ENCODE measurements around the gene EFHC1.

The EFHC1 gene

DNA sequence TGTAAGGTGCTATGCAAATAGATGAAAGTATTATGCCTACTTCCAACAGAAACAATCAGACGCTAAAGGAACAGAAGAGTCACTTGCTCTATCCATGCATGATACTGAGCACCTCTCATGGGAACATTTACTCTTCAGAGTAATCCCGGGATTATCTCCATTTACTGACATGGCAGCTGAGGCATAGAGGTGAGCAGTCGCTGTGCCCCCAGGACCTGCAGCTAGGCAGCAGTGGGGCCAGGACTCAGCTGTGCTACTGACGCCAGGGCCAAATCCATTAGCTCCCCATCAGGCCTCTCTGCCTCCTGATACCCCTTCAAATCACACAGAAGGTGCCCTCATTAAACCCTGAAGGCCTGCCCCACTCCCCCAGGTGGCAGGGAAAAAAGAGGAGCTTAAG, 104.8 kb downstream of the EFHC1 start:
- no peak for TF ChIP-seq Cebpa-rat (IDR thresholded peaks at IDR 0.05)
- Histone ChIP-seq H3K27ac (no peak overlapping the region; a peak in 1 of 22 replicates), H3K4me1 (peaks cover 0 to 25% (median 13%) of the 10 kb centered on the region in 10 experiments; a peak in 17 of 20 replicates), H4K20me1 (peaks cover 0 to 79% (median 5%) of the 10 kb centered on the region in 11 experiments; a peak in 7 of 22 replicates), H3K4me3 (no peak overlapping the region), H3K9me3 (replicated peaks in 1 of 11) (no peaks in the 10 kb centered on the region; a peak in 1 of 22 replicates), H3K36me3 (peaks cover 12 to 87% (median 59%) of the 10 kb centered on the region in 11 experiments; a peak in 21 of 22 replicates), H3K27me3 (no peaks in the 10 kb centered on the region), H3K4me2 (no peak overlapping the region), H3K9ac (no peak overlapping the region; a peak in 1 of 22 replicates)

DNA sequence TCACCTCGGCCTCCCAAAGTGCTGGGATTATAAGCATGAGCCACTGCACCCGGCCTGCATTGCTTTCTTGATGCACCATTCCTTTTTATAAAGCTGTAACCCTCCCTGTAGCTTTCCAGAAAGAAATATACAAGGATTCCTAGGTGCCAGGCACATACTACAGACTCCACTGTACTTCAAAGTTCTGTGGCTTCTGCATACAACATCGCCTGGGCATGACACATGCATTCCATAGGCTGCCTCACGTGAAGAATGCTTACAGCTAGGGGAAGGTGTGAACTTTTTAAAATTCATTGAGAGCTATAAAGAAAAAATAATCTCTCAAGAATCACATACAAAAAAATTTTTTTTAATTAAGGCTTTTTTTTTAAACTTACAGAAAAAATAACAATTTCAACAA, 106.5 kb downstream of the EFHC1 start:
- Histone ChIP-seq H3K4me1 (peaks cover 0 to 25% (median 13%) of the 10 kb centered on the region in 10 experiments; a peak in 17 of 20 replicates), H3K27ac (no peak overlapping the region), H3K9ac (no peak overlapping the region), H4K20me1 (peaks cover 0 to 89% (median 5%) of the 10 kb centered on the region in 11 experiments; a peak in 8 of 22 replicates), H3K36me3 (peaks cover 22 to 80% (median 60%) of the 10 kb centered on the region in 11 experiments), H3K4me2 (no peak overlapping the region), H3K4me3 (no peak overlapping the region), H3K9me3 (replicated peaks in 1 of 11) (no peaks in the 10 kb centered on the region; a peak in 1 of 22 replicates), H3K27me3 (no peaks in the 10 kb centered on the region)
- TF ChIP-seq Cebpa-rat (IDR thresholded peaks at IDR 0.05), result no peak

DNA sequence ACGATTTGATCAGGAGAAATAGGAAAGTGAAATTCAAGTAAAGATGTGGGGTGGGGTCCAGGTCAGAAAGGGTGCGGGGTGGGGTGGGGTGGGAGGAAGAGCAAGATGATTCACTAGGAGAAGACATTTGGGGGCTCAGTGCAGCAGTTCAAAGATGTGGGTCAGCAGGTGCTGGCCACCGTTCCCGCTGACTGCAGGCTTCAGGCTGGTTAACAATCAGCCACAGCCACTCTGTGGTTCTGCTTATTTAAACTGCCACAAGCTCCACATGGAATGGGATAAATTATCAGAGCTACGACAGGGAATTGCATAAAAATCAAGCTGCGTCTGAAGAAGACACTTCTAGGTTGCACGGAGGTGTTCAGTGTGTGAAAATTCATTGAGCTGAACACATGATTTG, 107.3 kb downstream of the EFHC1 start:
- no peak overlapping the region for H3K4me2 ChIP-seq
- no peak overlapping the region for H3K27ac ChIP-seq
- no peak for TF ChIP-seq Cebpa-rat (IDR thresholded peaks at IDR 0.05)
- no peak overlapping the region for H3K4me3 ChIP-seq
- peaks cover 0 to 20% (median 10%) of the 10 kb centered on the region in 10 experiments; a peak in 17 of 20 replicates for H3K4me1 ChIP-seq
- H3K9ac ChIP-seq, result no peak overlapping the region
- H3K9me3 ChIP-seq (replicated peaks in 1 of 11), result no peaks in the 10 kb centered on the region; a peak in 1 of 22 replicates
- H3K36me3 ChIP-seq, result peaks cover 23 to 85% (median 61%) of the 10 kb centered on the region in 11 experiments
- H4K20me1 ChIP-seq, result peaks cover 0 to 89% (median 5%) of the 10 kb centered on the region in 11 experiments; a peak in 8 of 22 replicates
- no peaks in the 10 kb centered on the region for H3K27me3 ChIP-seq

DNA sequence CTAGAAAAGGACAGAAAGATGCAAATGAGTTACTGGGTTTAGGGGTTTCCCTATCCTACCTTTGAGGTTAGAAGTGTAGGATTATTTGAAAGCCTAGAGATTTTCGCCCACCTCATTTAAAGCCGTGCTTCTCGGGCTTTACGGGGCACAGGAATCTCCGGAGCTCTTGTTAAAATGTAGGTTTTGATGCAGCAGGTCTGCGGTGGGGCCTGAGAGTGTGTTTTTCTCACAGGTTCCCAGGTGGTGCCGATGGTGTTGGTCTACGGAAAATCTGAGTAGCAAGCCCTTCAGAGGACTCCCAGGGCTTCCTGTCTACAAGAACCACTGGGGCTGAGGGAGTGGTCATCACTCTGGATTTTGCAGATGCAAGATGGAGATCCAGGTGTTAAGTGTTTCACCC, 109.2 kb downstream of the EFHC1 start:
- Histone ChIP-seq H3K9ac (no peak overlapping the region), H3K4me3 (no peak overlapping the region), H3K4me2 (no peak overlapping the region; a peak in 1 of 22 replicates), H3K27me3 (no peaks in the 10 kb centered on the region), H3K4me1 (peaks cover 0 to 21% (median 11%) of the 10 kb centered on the region in 10 experiments; a peak in 16 of 20 replicates), H3K36me3 (peaks cover 32 to 87% (median 70%) of the 10 kb centered on the region in 11 experiments), H4K20me1 (peaks cover 0 to 84% (median 3%) of the 10 kb centered on the region in 11 experiments; a peak in 8 of 22 replicates), H3K9me3 (replicated peaks in 1 of 11) (no peaks in the 10 kb centered on the region; a peak in 1 of 22 replicates), H3K27ac (no peak overlapping the region)
- TF ChIP-seq Cebpa-rat (IDR thresholded peaks at IDR 0.05), result no peak

DNA sequence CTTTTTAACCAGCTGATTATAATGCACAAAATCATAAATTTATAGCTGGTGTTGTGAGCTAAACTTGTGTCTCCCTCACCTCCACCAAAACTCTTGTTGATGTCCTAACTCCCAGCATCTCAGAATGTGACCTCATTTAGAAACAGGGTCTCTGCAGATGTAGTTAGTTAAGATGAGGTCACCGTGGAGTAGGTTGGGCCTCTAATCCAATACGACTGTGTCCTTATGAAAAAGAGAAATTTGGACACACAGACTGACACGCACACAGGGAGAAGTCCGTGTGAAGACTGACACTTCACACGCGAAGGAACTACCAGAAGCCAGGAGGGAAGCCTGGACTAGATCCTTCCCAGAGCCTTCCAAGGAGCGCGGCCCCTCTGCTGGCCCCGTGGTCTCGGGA, 110.2 kb downstream of the EFHC1 start:
- Histone ChIP-seq H3K27me3 (no peaks in the 10 kb centered on the region), H4K20me1 (peaks cover 0 to 84% (median 0%) of the 10 kb centered on the region in 11 experiments; a peak in 8 of 22 replicates), H3K9ac (no peak overlapping the region), H3K4me3 (no peak overlapping the region), H3K9me3 (replicated peaks in 1 of 11) (no peaks in the 10 kb centered on the region; a peak in 1 of 22 replicates), H3K4me2 (no peak overlapping the region), H3K27ac (no peak overlapping the region), H3K36me3 (peaks cover 26 to 87% (median 66%) of the 10 kb centered on the region in 11 experiments), H3K4me1 (peaks cover 5 to 24% (median 21%) of the 10 kb centered on the region in 10 experiments)
- no peak for TF ChIP-seq Cebpa-rat (IDR thresholded peaks at IDR 0.05)

DNA sequence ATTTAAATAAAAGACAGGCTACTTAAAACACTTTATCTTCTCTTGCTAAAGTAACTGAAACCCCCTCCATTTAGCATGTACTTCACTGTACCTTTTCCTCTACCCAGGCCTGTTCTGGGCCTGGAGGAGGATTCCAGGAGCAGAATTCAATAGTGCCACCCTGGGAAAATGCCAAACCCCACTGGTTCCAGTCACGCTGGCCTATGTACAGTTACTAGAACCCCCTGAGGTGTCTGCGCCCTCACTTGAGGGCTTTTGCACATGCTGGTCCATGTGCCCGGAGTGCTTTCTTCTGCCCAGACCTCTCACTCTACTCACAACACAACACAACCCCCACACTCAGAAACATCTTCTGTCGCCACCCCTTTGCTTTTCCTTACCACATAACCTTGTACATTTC, 111.3 kb downstream of the EFHC1 start:
- H3K27ac ChIP-seq, result no peak overlapping the region
- H3K4me2 ChIP-seq, result peak overlapping the region in 1 of 11 experiments; percentile 15; a peak in 1 of 22 replicates
- peaks cover 26 to 87% (median 59%) of the 10 kb centered on the region in 11 experiments for H3K36me3 ChIP-seq
- no peak overlapping the region for H3K9ac ChIP-seq
- H3K4me1 ChIP-seq, result peaks cover 15 to 35% (median 31%) of the 10 kb centered on the region in 10 experiments
- no peaks in the 10 kb centered on the region for H3K27me3 ChIP-seq
- no peaks in the 10 kb centered on the region; a peak in 1 of 22 replicates for H3K9me3 ChIP-seq (replicated peaks in 1 of 11)
- no peak overlapping the region for H3K4me3 ChIP-seq
- H4K20me1 ChIP-seq, result peaks cover 0 to 85% (median 5%) of the 10 kb centered on the region in 11 experiments; a peak in 10 of 22 replicates
- TF ChIP-seq Cebpa-rat (IDR thresholded peaks at IDR 0.05), result no peak

DNA sequence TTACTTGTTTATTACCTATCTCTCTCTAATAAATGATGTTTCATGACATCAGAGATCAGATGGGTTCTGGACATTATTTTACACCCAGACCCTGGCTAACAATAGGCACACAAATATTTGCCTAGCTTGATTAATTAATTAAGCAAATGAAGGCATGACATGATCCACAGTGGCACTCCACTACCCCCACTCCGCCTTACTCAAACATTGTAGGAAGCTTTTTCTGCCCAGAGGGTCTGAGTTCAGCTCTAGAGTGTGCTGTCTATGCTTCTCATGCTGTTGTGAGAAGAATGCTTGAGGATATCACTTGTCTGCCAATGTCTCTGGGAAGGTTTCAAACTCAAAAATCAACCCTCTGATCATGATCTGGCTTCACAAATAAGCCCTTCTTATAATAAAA, 111.7 kb downstream of the EFHC1 start:
- Histone ChIP-seq H3K27me3 (no peaks in the 10 kb centered on the region), H3K9ac (no peak overlapping the region), H3K4me1 (peaks cover 20 to 39% (median 36%) of the 10 kb centered on the region in 10 experiments), H3K9me3 (replicated peaks in 1 of 11) (no peaks in the 10 kb centered on the region; a peak in 1 of 22 replicates), H3K27ac (no peak overlapping the region), H3K4me3 (no peak overlapping the region), H4K20me1 (peaks cover 0 to 86% (median 9%) of the 10 kb centered on the region in 11 experiments; a peak in 11 of 22 replicates), H3K4me2 (no peak overlapping the region), H3K36me3 (peaks cover 26 to 86% (median 55%) of the 10 kb centered on the region in 11 experiments)
- no peak for TF ChIP-seq Cebpa-rat (IDR thresholded peaks at IDR 0.05)

DNA sequence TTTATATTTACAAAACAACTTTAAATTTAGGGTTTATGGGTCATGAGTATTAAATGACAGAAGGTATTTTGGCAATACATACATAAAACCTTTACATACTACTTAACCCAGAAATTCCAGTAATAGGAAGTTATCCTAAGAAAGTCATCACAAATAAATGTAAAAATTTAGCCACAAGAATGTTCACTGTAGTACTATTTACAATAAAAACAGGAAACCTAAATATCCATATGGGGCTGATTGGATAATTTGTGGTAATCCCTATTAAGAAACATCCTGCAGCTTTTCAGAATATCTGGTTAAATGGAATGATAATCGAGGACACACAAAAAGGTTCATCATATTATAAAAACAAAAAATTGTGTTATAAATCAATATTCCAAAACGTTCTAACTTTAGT, 112.3 kb downstream of the EFHC1 start:
- no peak overlapping the region for H3K4me2 ChIP-seq
- H3K9me3 ChIP-seq (replicated peaks in 1 of 11), result no peaks in the 10 kb centered on the region; a peak in 1 of 22 replicates
- peaks cover 0 to 92% (median 15%) of the 10 kb centered on the region in 11 experiments; a peak in 11 of 22 replicates for H4K20me1 ChIP-seq
- no peak overlapping the region for H3K27ac ChIP-seq
- no peaks in the 10 kb centered on the region for H3K27me3 ChIP-seq
- TF ChIP-seq Cebpa-rat (IDR thresholded peaks at IDR 0.05), result no peak
- H3K4me1 ChIP-seq, result peaks cover 26 to 46% (median 42%) of the 10 kb centered on the region in 10 experiments
- no peak overlapping the region for H3K4me3 ChIP-seq
- H3K36me3 ChIP-seq, result peaks cover 26 to 85% (median 55%) of the 10 kb centered on the region in 11 experiments
- no peak overlapping the region for H3K9ac ChIP-seq

DNA sequence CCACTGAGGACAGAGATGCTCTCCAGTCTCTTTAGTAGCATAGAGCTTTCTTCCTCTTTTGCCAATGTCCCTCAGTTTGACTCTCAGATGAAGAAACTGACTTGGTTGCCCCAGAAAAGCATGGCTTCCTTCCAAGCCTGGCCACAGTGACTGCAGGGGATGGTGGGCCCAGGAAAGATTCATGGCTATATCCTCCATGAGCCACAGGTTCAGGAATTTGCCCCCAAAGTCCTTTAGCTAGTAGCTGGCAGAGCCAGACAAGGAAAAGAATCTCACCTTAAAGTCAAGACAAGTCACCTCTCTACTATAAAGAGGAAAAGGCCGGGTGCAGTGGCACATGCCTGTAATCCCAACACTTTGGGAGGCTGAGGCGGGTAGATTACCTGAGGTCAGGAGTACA, 113.3 kb downstream of the EFHC1 start:
- H3K27me3 ChIP-seq, result no peaks in the 10 kb centered on the region
- H3K27ac ChIP-seq, result peak overlapping the region in 1 of 11 experiments; percentile 10; a peak in 1 of 22 replicates
- no peak overlapping the region for H3K9ac ChIP-seq
- H3K4me1 ChIP-seq, result peaks cover 36 to 56% (median 52%) of the 10 kb centered on the region in 10 experiments
- no peak for TF ChIP-seq Cebpa-rat (IDR thresholded peaks at IDR 0.05)
- peak overlapping the region in 5 of 11 experiments; percentile 6 to 91 (median 20); a peak in 5 of 22 replicates for H3K4me2 ChIP-seq
- H3K9me3 ChIP-seq (replicated peaks in 1 of 11), result no peaks in the 10 kb centered on the region; a peak in 1 of 22 replicates
- peaks cover 0 to 93% (median 23%) of the 10 kb centered on the region in 11 experiments; a peak in 10 of 22 replicates for H4K20me1 ChIP-seq
- H3K36me3 ChIP-seq, result peaks cover 26 to 75% (median 45%) of the 10 kb centered on the region in 11 experiments
- H3K4me3 ChIP-seq, result no peak overlapping the region
